ENCODE measurements around the gene MPZL3.

The MPZL3 gene

GRCh38 chr11:118210323-118210722 lies 41.8 kb downstream of the MPZL3 start:
- no peak overlapping the region for H3K4me3 ChIP-seq (ENCODE audit: low read length in 2 of 2)
- no peak overlapping the region for H3K9ac ChIP-seq (ENCODE audit: low read depth in 1 of 2, low read length in 2 of 2)
- H3K27me3 ChIP-seq (ENCODE audit: control insufficient read depth in 2 of 2, insufficient read depth in 2 of 2, low read length in 2 of 2), result no peaks in the 10 kb centered on the region
- no peak overlapping the region for H3K27ac ChIP-seq (ENCODE audit: low read depth in 2 of 2, low read length in 2 of 2)
- no peaks in the 10 kb centered on the region for H3K36me3 ChIP-seq (ENCODE audit: control insufficient read depth in 2 of 2, insufficient read depth in 2 of 2, low read length in 2 of 2)
- peaks cover 40 to 41% of the 10 kb centered on the region in 2 donors for H3K4me1 ChIP-seq (ENCODE audit: control insufficient read depth in 2 of 2, insufficient read depth in 2 of 2, low read length in 2 of 2)
- no peaks in the 10 kb centered on the region for H3K9me3 ChIP-seq (ENCODE audit: control insufficient read depth in 2 of 2, low read length in 2 of 2)

DNA sequence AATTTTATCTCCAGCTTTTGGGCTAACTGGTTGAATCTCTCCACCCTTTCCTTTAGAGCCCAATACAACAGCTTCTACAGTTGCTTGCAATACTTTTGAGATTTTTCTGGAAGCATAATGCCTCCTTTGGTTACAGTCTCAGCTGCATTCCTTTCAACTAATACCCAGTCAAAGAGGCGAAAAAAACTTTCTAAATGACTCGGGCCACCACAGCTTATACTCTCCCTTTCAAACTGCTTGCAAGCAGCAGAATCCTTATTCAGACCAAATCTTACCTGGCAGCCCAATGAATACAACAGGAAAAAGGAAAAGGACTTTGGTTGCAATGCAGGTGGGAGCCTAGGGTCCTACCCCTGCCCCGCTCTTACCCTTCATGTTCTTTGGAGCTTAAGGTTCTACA lies 43.1 kb downstream of the MPZL3 start:
- no peak overlapping the region for H3K4me3 ChIP-seq (ENCODE audit: low read length in 2 of 2)
- H3K27me3 ChIP-seq (ENCODE audit: control insufficient read depth in 2 of 2, insufficient read depth in 2 of 2, low read length in 2 of 2), result no peaks in the 10 kb centered on the region
- H3K27ac ChIP-seq (ENCODE audit: low read depth in 2 of 2, low read length in 2 of 2), result no peak overlapping the region
- H3K9ac ChIP-seq (ENCODE audit: low read depth in 1 of 2, low read length in 2 of 2), result no peak overlapping the region
- H3K36me3 ChIP-seq (ENCODE audit: control insufficient read depth in 2 of 2, insufficient read depth in 2 of 2, low read length in 2 of 2), result no peaks in the 10 kb centered on the region
- H3K9me3 ChIP-seq (ENCODE audit: control insufficient read depth in 2 of 2, low read length in 2 of 2), result no peaks in the 10 kb centered on the region
- H3K4me1 ChIP-seq (ENCODE audit: control insufficient read depth in 2 of 2, insufficient read depth in 2 of 2, low read length in 2 of 2), result peaks cover 32% of the 10 kb centered on the region in 2 donors

- peak overlapping the region; percentile 21 to 45 for H3K27ac ChIP-seq (ENCODE audit: low read depth in 2 of 2, low read length in 2 of 2)
- H3K4me3 ChIP-seq (ENCODE audit: low read length in 2 of 2), result no peak overlapping the region
- H3K9ac ChIP-seq (ENCODE audit: low read depth in 1 of 2, low read length in 2 of 2), result no peak overlapping the region
- H3K9me3 ChIP-seq (ENCODE audit: control insufficient read depth in 2 of 2, low read length in 2 of 2), result no peaks in the 10 kb centered on the region
- peaks cover 31% of the 10 kb centered on the region in 2 donors for H3K4me1 ChIP-seq (ENCODE audit: control insufficient read depth in 2 of 2, insufficient read depth in 2 of 2, low read length in 2 of 2)
- no peaks in the 10 kb centered on the region for H3K36me3 ChIP-seq (ENCODE audit: control insufficient read depth in 2 of 2, insufficient read depth in 2 of 2, low read length in 2 of 2)
- H3K27me3 ChIP-seq (ENCODE audit: control insufficient read depth in 2 of 2, insufficient read depth in 2 of 2, low read length in 2 of 2), result no peaks in the 10 kb centered on the region
These were observed 45.1 kb downstream of the MPZL3 start for GRCh38 chr11:118207079-118207478.

- H3K9ac ChIP-seq (ENCODE audit: low read depth in 1 of 2, low read length in 2 of 2), result no peak overlapping the region
- H3K36me3 ChIP-seq (ENCODE audit: control insufficient read depth in 2 of 2, insufficient read depth in 2 of 2, low read length in 2 of 2), result no peaks in the 10 kb centered on the region
- peaks cover 30 to 31% of the 10 kb centered on the region in 2 donors for H3K4me1 ChIP-seq (ENCODE audit: control insufficient read depth in 2 of 2, insufficient read depth in 2 of 2, low read length in 2 of 2)
These were observed 45.7 kb downstream of the MPZL3 start for GRCh38 chr11:118206391-118207031.

DNA sequence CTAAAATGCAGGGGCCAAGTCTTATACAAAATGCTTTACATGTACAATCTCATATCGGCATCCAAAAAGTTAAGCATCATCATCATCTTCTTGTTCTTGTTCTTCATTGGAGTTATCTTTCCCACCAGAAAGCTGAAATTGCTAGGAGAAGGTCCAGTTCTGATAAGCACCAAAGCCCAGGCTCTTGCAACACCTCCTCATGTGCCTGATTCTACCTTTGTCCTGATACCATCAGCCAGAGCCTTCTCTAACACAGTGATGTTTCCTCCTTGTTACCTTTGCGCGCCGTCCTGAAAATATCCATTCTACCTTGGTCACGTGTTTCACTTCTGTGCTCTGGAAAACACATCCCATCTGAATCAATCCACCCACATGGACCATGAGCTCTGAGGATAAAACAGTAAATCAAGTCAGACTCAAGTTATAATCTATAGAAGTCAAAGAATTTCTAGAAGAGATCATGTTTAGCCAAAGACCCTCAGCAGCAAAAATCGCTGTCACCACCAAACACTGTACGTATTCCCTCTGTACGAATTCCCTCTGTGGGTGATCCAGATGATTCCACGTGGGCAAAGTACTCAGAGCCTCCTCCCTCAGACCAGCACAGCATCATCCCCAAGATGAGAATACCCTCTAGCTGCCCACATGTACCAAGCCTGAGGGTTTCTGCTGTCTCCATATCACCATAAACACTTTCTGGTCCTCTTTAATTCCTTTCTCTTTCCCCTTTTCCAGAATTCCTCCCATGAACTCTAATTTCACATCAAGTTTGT lies 46.4 kb downstream of the MPZL3 start:
- Histone ChIP-seq H3K27me3 (ENCODE audit: control insufficient read depth in 2 of 2, insufficient read depth in 2 of 2, low read length in 2 of 2) (no peaks in the 10 kb centered on the region), H3K4me1 (ENCODE audit: control insufficient read depth in 2 of 2, insufficient read depth in 2 of 2, low read length in 2 of 2) (peaks cover 25 to 31% of the 10 kb centered on the region in 2 donors), H3K9ac (ENCODE audit: low read depth in 1 of 2, low read length in 2 of 2) (no peak overlapping the region), H3K27ac (ENCODE audit: low read depth in 2 of 2, low read length in 2 of 2) (peak overlapping the region; percentile 40 to 43), H3K4me3 (ENCODE audit: low read length in 2 of 2) (no peak overlapping the region), H3K36me3 (ENCODE audit: control insufficient read depth in 2 of 2, insufficient read depth in 2 of 2, low read length in 2 of 2) (no peaks in the 10 kb centered on the region), H3K9me3 (ENCODE audit: control insufficient read depth in 2 of 2, low read length in 2 of 2) (no peaks in the 10 kb centered on the region)

More at GRCh38 chr11:118206391-118207031, 45.7 kb downstream of the MPZL3 start:
- Histone ChIP-seq H3K27ac (ENCODE audit: low read depth in 2 of 2, low read length in 2 of 2) (peak overlapping the region; percentile 21 to 45), H3K27me3 (ENCODE audit: control insufficient read depth in 2 of 2, insufficient read depth in 2 of 2, low read length in 2 of 2) (no peaks in the 10 kb centered on the region), H3K9me3 (ENCODE audit: control insufficient read depth in 2 of 2, low read length in 2 of 2) (no peaks in the 10 kb centered on the region), H3K4me3 (ENCODE audit: low read length in 2 of 2) (no peak overlapping the region)

GRCh38 chr11:118202599-118203422 lies 49.4 kb downstream of the MPZL3 start:
- H3K27me3 ChIP-seq (ENCODE audit: control insufficient read depth in 2 of 2, insufficient read depth in 2 of 2, low read length in 2 of 2), result no peaks in the 10 kb centered on the region
- H3K4me1 ChIP-seq (ENCODE audit: control insufficient read depth in 2 of 2, insufficient read depth in 2 of 2, low read length in 2 of 2), result peaks cover 32 to 33% of the 10 kb centered on the region in 2 donors
- peak overlapping the region in 1 of 2 donors; percentile 7 for H3K9ac ChIP-seq (ENCODE audit: low read depth in 1 of 2, low read length in 2 of 2)
- no peaks in the 10 kb centered on the region for H3K9me3 ChIP-seq (ENCODE audit: control insufficient read depth in 2 of 2, low read length in 2 of 2)
- H3K4me3 ChIP-seq (ENCODE audit: low read length in 2 of 2), result peak overlapping the region in 1 of 2 donors; percentile 7
- no peaks in the 10 kb centered on the region for H3K36me3 ChIP-seq (ENCODE audit: control insufficient read depth in 2 of 2, insufficient read depth in 2 of 2, low read length in 2 of 2)
- H3K27ac ChIP-seq (ENCODE audit: low read depth in 2 of 2, low read length in 2 of 2), result peak overlapping the region; percentile 46 to 81

- peak overlapping the region; percentile 46 to 69 for H3K27ac ChIP-seq (ENCODE audit: low read depth in 2 of 2, low read length in 2 of 2)
- H3K27me3 ChIP-seq (ENCODE audit: control insufficient read depth in 2 of 2, insufficient read depth in 2 of 2, low read length in 2 of 2), result no peaks in the 10 kb centered on the region
- H3K9me3 ChIP-seq (ENCODE audit: control insufficient read depth in 2 of 2, low read length in 2 of 2), result no peaks in the 10 kb centered on the region
- H3K36me3 ChIP-seq (ENCODE audit: control insufficient read depth in 2 of 2, insufficient read depth in 2 of 2, low read length in 2 of 2), result no peaks in the 10 kb centered on the region
- peaks cover 30 to 33% of the 10 kb centered on the region in 2 donors for H3K4me1 ChIP-seq (ENCODE audit: control insufficient read depth in 2 of 2, insufficient read depth in 2 of 2, low read length in 2 of 2)
- no peak overlapping the region for H3K9ac ChIP-seq (ENCODE audit: low read depth in 1 of 2, low read length in 2 of 2)
- no peak overlapping the region for H3K4me3 ChIP-seq (ENCODE audit: low read length in 2 of 2)
These were observed 50.2 kb downstream of the MPZL3 start for GRCh38 chr11:118201966-118202365.

GRCh38 chr11:118200901-118201680 lies 51.1 kb downstream of the MPZL3 start:
- H3K4me3 ChIP-seq (ENCODE audit: low read length in 2 of 2), result no peak overlapping the region
- no peaks in the 10 kb centered on the region for H3K27me3 ChIP-seq (ENCODE audit: control insufficient read depth in 2 of 2, insufficient read depth in 2 of 2, low read length in 2 of 2)
- no peaks in the 10 kb centered on the region for H3K9me3 ChIP-seq (ENCODE audit: control insufficient read depth in 2 of 2, low read length in 2 of 2)
- H3K27ac ChIP-seq (ENCODE audit: low read depth in 2 of 2, low read length in 2 of 2), result no peak overlapping the region
- H3K9ac ChIP-seq (ENCODE audit: low read depth in 1 of 2, low read length in 2 of 2), result no peak overlapping the region
- peaks cover 26 to 27% of the 10 kb centered on the region in 2 donors for H3K4me1 ChIP-seq (ENCODE audit: control insufficient read depth in 2 of 2, insufficient read depth in 2 of 2, low read length in 2 of 2)
- H3K36me3 ChIP-seq (ENCODE audit: control insufficient read depth in 2 of 2, insufficient read depth in 2 of 2, low read length in 2 of 2), result no peaks in the 10 kb centered on the region

DNA sequence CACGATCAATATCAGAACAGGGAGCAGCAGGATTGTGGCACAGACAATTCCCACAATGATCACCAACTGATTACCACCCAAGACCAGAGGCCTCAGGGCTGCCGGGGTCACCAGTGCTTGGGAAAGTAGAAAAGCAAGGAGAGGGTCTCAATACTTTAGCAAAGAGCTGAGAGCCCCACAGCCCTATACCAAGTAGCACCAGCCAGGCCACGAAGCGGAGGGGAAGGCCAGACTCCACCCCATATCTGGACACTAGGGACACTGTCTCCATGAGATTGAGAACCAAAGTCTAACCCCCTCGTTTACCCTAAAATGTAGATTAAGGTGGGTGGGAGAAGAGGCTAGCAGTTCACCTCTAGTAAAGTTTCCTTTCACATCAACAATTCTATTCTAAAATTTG lies 51.7 kb downstream of the MPZL3 start:
- no peak overlapping the region for H3K4me3 ChIP-seq (ENCODE audit: low read length in 2 of 2)
- no peak overlapping the region for H3K9ac ChIP-seq (ENCODE audit: low read depth in 1 of 2, low read length in 2 of 2)
- no peaks in the 10 kb centered on the region for H3K9me3 ChIP-seq (ENCODE audit: control insufficient read depth in 2 of 2, low read length in 2 of 2)
- H3K27me3 ChIP-seq (ENCODE audit: control insufficient read depth in 2 of 2, insufficient read depth in 2 of 2, low read length in 2 of 2), result no peaks in the 10 kb centered on the region
- H3K36me3 ChIP-seq (ENCODE audit: control insufficient read depth in 2 of 2, insufficient read depth in 2 of 2, low read length in 2 of 2), result no peaks in the 10 kb centered on the region
- no peak overlapping the region for H3K27ac ChIP-seq (ENCODE audit: low read depth in 2 of 2, low read length in 2 of 2)
- peaks cover 28% of the 10 kb centered on the region in 2 donors for H3K4me1 ChIP-seq (ENCODE audit: control insufficient read depth in 2 of 2, insufficient read depth in 2 of 2, low read length in 2 of 2)
